ENCODE measurements around the gene RGPD4.

DNA sequence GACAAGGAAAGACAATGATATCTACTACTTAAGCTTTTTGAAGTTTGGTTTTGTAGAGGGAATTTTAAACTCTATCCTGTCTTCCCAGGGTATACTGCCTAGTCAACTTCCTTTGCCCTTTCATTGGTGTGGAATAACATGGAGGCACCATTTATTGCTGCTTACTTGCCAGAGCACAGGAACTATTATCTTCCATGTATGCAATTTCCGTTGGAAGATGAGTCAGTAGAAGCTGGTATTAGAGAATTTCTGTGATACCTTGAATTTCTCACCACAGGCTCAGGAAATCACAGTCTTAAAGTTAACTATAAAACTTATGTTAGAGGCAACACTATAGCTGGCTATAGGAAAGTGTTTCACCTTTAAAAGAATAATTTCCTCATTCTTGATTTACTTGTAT, 40.9 kb upstream of the RGPD4 start:
- TF ChIP-seq, protein P1, sequence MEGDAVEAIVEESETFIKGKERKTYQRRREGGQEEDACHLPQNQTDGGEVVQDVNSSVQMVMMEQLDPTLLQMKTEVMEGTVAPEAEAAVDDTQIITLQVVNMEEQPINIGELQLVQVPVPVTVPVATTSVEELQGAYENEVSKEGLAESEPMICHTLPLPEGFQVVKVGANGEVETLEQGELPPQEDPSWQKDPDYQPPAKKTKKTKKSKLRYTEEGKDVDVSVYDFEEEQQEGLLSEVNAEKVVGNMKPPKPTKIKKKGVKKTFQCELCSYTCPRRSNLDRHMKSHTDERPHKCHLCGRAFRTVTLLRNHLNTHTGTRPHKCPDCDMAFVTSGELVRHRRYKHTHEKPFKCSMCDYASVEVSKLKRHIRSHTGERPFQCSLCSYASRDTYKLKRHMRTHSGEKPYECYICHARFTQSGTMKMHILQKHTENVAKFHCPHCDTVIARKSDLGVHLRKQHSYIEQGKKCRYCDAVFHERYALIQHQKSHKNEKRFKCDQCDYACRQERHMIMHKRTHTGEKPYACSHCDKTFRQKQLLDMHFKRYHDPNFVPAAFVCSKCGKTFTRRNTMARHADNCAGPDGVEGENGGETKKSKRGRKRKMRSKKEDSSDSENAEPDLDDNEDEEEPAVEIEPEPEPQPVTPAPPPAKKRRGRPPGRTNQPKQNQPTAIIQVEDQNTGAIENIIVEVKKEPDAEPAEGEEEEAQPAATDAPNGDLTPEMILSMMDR (IDR thresholded peaks at IDR 0.05; ENCODE audit: low read depth, low read length): no peak
- TF ChIP-seq EZH2phosphoT487 (IDR thresholded peaks at IDR 0.05; ENCODE audit: low read depth): no peak
